GM23248 (cell line): Measurements from ENCODE around the gene COPS9. TPM values are rescaled to one million over a fixed set of nuclear protein-coding genes. Genes with fewer than 3 reads are reported as not detected.

Experiments used
- DNase-seq: peaks from one replicate; pipeline ENCODE4 v3.0.0-alpha.2; 2015
- H2AFZ ChIP-seq: fragments of 200-600 bp; sonication (generic); 2 replicates; pipeline ENCODE4 v1.6.1; 2016; ENCODE audit warnings: antibody characterized with exemption
- H3F3A ChIP-seq: fragments of 200-600 bp; sonication (generic); 2 replicates; pipeline ENCODE4 v1.6.1; 2016; ENCODE audit warnings: mild to moderate bottlenecking, antibody characterized with exemption, mixed run types; ENCODE audit not compliant: insufficient read depth
- H3K27ac ChIP-seq: fragments of 200-600 bp; sonication (generic); 2 replicates; pipeline ENCODE4 v1.5.1; 2016; ENCODE audit warnings: mild to moderate bottlenecking
- H3K27me3 ChIP-seq: fragments of 200-600 bp; sonication (generic); replicated peaks from 2 replicates; pipeline ENCODE4 v1.6.1; 2016; ENCODE audit warnings: mild to moderate bottlenecking; ENCODE audit not compliant: insufficient read depth
- H3K36me3 ChIP-seq: fragments of 200-600 bp; sonication (generic); 2 replicates; pipeline ENCODE4 v1.6.1; 2016; ENCODE audit warnings: low read depth, mild to moderate bottlenecking
- H3K4me1 ChIP-seq: fragments of 200-600 bp; sonication (generic); 2 replicates; pipeline ENCODE4 v1.6.1; 2016; ENCODE audit warnings: mild to moderate bottlenecking; ENCODE audit not compliant: insufficient read depth
- H3K4me2 ChIP-seq: fragments of 200-600 bp; sonication (generic); one replicate; pipeline ENCODE4 v1.6.1; 2016; ENCODE audit warnings: mild to moderate bottlenecking; ENCODE audit not compliant: unreplicated experiment
- H3K4me3 ChIP-seq: fragments of 200-600 bp; sonication (generic); 2 replicates; pipeline ENCODE4 v1.5.1; 2016; ENCODE audit warnings: mild to moderate bottlenecking
- H3K79me2 ChIP-seq: fragments of 200-600 bp; sonication (generic); 2 replicates; pipeline ENCODE4 v1.6.1; 2016; ENCODE audit warnings: mild to moderate bottlenecking; ENCODE audit not compliant: insufficient read depth
- H3K9ac ChIP-seq: fragments of 200-600 bp; sonication (generic); 2 replicates; pipeline ENCODE4 v1.6.1; 2016; ENCODE audit warnings: mild to moderate bottlenecking
- H3K9me2 ChIP-seq: fragments of 200-600 bp; sonication (generic); 2 replicates; pipeline ENCODE4 v1.6.1; 2016; ENCODE audit warnings: mixed run types, mild to moderate bottlenecking, moderate library complexity; ENCODE audit not compliant: insufficient read depth
- H3K9me3 ChIP-seq: fragments of 200-600 bp; sonication (generic); one replicate; pipeline ENCODE4 v1.6.1; 2017; ENCODE audit warnings: low read depth
- H4K20me1 ChIP-seq: fragments of 200-600 bp; sonication (generic); 2 replicates; pipeline ENCODE4 v1.6.0; 2016; ENCODE audit not compliant: insufficient read depth
- EZH2 ChIP-seq: fragments of 200-600 bp; sonication (generic); IDR thresholded peaks from 2 replicates; pipeline ENCODE4 v1.6.1; 2018; ENCODE audit warnings: antibody characterized with exemption, mild to moderate bottlenecking; ENCODE audit not compliant: insufficient read depth, poor library complexity, severe bottlenecking
- EZH2phosphoT487 ChIP-seq: fragments of 200-600 bp; sonication (generic); IDR thresholded peaks from 2 replicates; pipeline ENCODE4 v1.6.1; 2018; ENCODE audit warnings: antibody characterized with exemption, moderate library complexity, mild to moderate bottlenecking, low read depth; ENCODE audit not compliant: insufficient read depth
- WGBS, 2 experiments: methylation state at CpG; one replicate each; pipeline ENCODE4 v1.1.6; 2015 to 2017; ENCODE audit warnings: low lambda C conversion rate in 2 of 2, low coverage in 1 of 2; ENCODE audit errors: missing lambda C conversion rate in 2 of 2; 5-methylcytosine and 5-hydroxymethylcytosine counted together
- in situ Hi-C: fragments of 300-500 bp; cut with MboI; formaldehyde crosslinking; loops from 2 replicates; pipeline ENCODE4 v1.15.0; 2020
- polyA plus RNA-seq: library from polyadenylated mRNA; unstranded; fragments of >200 nt; fragmentation: Nextera tagmentation; extraction: Ambion mirVana; gene quantifications from 2 replicates; pipeline ENCODE4 v1.2.1, GENCODE V29; 2016
- total RNA-seq: library from RNA; depleted of rRNA; stranded (reverse); fragments of >200 nt; shearing (Covaris generic); gene quantifications from 2 replicates; pipeline ENCODE4 v1.2.3, GENCODE V29; 2014

COPS9 gene
- total and polyA plus RNA-seq, 2 experiments from 2014 or later = 114 to 350 TPM

GRCh38 chr2:240129311-240129710, 6.8 kb downstream of the COPS9 start:
- H3F3A ChIP-seq = no peaks in the 10 kb centered on the region
- no peaks in the 10 kb centered on the region for H3K27me3 ChIP-seq
- H3K9me2 ChIP-seq = no peaks in the 10 kb centered on the region
- H3K4me3 ChIP-seq = no peak overlapping the region
- H3K27ac ChIP-seq = no peak overlapping the region
- no peak for DNase-seq
- H3K4me2 ChIP-seq = no peak overlapping the region
- H3K9ac ChIP-seq = no peak overlapping the region
- in situ Hi-C loops = no loop called here
- TF ChIP-seq EZH2phosphoT487 (no peak), EZH2 (no peak)
- H3K79me2 ChIP-seq = peaks cover 16% of the 10 kb centered on the region
- H4K20me1 ChIP-seq = no peaks in the 10 kb centered on the region
- H3K9me3 ChIP-seq = no peaks in the 10 kb centered on the region
- H3K4me1 ChIP-seq = no peaks in the 10 kb centered on the region
- no peak overlapping the region for H2AFZ ChIP-seq
- H3K36me3 ChIP-seq = no peaks in the 10 kb centered on the region; the same call in 1 of the 2 replicates
- 76% methylated on average over 7 of the region's 7 CpGs for WGBS, 2 experiments

DNA sequence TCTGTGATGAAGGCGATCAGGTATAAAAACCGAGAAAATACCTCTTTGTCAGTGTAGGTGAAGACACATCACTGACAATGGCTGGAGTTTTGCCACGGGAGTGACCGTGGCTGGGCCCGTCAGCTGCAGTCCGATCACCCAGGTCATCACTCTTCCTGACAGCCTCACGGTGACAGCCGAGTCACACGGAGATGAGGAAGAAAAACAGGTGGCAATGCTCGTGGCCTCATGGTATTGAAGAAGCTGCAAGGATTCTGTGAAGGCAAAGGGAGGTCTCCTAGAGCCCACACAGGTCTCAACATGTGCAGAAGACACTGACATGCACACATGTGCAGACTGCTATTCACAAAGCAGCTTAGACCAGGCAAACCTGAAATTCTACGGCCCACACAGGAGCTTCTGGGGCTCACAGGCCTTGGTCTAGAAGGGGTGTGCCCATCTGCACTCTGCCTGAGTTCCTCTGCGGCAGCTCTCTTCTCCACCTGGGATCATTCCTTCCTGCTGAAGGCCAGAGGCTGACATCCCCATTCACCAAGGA, 7.4 kb downstream of the COPS9 start:
- Histone ChIP-seq H3K79me2 (peaks cover 9% of the 10 kb centered on the region), H3K27ac (no peak overlapping the region), H2AFZ (no peak overlapping the region), H3K9ac (no peak overlapping the region), H3K9me2 (no peaks in the 10 kb centered on the region), H4K20me1 (no peaks in the 10 kb centered on the region), H3K4me1 (no peaks in the 10 kb centered on the region), H3K27me3 (no peaks in the 10 kb centered on the region), H3F3A (no peaks in the 10 kb centered on the region), H3K4me3 (no peak overlapping the region), H3K4me2 (no peak overlapping the region), H3K36me3 (no peaks in the 10 kb centered on the region; the same call in 1 of the 2 replicates), H3K9me3 (no peaks in the 10 kb centered on the region)
- in situ Hi-C loops = no loop called here
- 76 to 80% methylated on average over 12 of the region's 12 CpGs for whole genome bisulfite sequencing, 2 experiments
- TF ChIP-seq EZH2phosphoT487 = no peak
- TF ChIP-seq EZH2 = no peak
- DNase-seq = no peak

- H3K9me3 ChIP-seq = no peaks in the 10 kb centered on the region
- H3F3A ChIP-seq = no peaks in the 10 kb centered on the region
- no peak overlapping the region for H3K4me2 ChIP-seq
- in situ Hi-C loops = no loop called here
- H3K79me2 ChIP-seq = peaks cover 3% of the 10 kb centered on the region; the same call in 1 of the 2 replicates
- no peak overlapping the region for H3K9ac ChIP-seq
- H3K27ac ChIP-seq = no peak overlapping the region
- no peaks in the 10 kb centered on the region for H4K20me1 ChIP-seq
- 90 to 94% methylated on average over 16 of the region's 16 CpGs for WGBS, 2 experiments
- TF ChIP-seq EZH2 = no peak
- no peak for TF ChIP-seq EZH2phosphoT487
- DNase-seq = no peak
- H3K4me1 ChIP-seq = no peaks in the 10 kb centered on the region
- no peaks in the 10 kb centered on the region for H3K27me3 ChIP-seq
- no peak overlapping the region for H2AFZ ChIP-seq
- H3K9me2 ChIP-seq = no peaks in the 10 kb centered on the region
- H3K4me3 ChIP-seq = no peak overlapping the region
- no peaks in the 10 kb centered on the region; the same call in 1 of the 2 replicates for H3K36me3 ChIP-seq
Observed at GRCh38 chr2:240127911-240128607, 8.0 kb downstream of the COPS9 start.

- Histone ChIP-seq H3K36me3 (no peaks in the 10 kb centered on the region; the same call in 1 of the 2 replicates), H3K4me2 (no peak overlapping the region), H3K4me1 (no peaks in the 10 kb centered on the region), H3K27ac (no peak overlapping the region), H3K9me3 (no peaks in the 10 kb centered on the region), H3F3A (no peaks in the 10 kb centered on the region), H3K79me2 (no peaks in the 10 kb centered on the region), H3K27me3 (no peaks in the 10 kb centered on the region), H3K4me3 (no peak overlapping the region), H4K20me1 (no peaks in the 10 kb centered on the region), H3K9ac (no peak overlapping the region), H3K9me2 (no peaks in the 10 kb centered on the region), H2AFZ (no peak overlapping the region)
- DNase-seq = no peak
- TF ChIP-seq EZH2phosphoT487 (no peak), EZH2 (no peak)
- in situ Hi-C loops = no loop called here
- 83 to 90% methylated on average over 5 to 6 of the region's 7 CpGs for WGBS, 2 experiments
Observed at GRCh38 chr2:240127191-240127750, 8.8 kb downstream of the COPS9 start.
